ENCODE results near the gene NUFIP2. TPM values are rescaled to one million over a fixed set of nuclear protein-coding genes. Genes with fewer than 3 reads are reported as not detected.

The NUFIP2 gene
- total RNA-seq, 2 donors from 2014 or later, result 92.9 to 104 TPM

GRCh38 chr17:29242051-29242450, 51.9 kb downstream of the NUFIP2 start:
- H3K27me3 ChIP-seq (ENCODE audit: control insufficient read depth, insufficient read depth, low read length, poor library complexity, severe bottlenecking), result no peaks in the 10 kb centered on the region
- Mint-ChIP-seq H3K36me3 (ENCODE audit: low read depth) (no peaks in the 10 kb centered on the region), H3K4me3 (no peak overlapping the region), H3K9me3 (no peaks in the 10 kb centered on the region), H3K27me3 (ENCODE audit: insufficient read depth) (no peaks in the 10 kb centered on the region), H3K4me1 (peaks cover 5% of the 10 kb centered on the region), H3K27ac (no peak overlapping the region)
- H3K4me1 ChIP-seq (ENCODE audit: control insufficient read depth, insufficient read depth, low read length), result peaks cover 4% of the 10 kb centered on the region
- DNase-seq, result no peak
- H3K36me3 ChIP-seq (ENCODE audit: control insufficient read depth, insufficient read depth, low read length), result no peaks in the 10 kb centered on the region
- H3K9me3 ChIP-seq (ENCODE audit: control insufficient read depth, low read length), result no peaks in the 10 kb centered on the region
- H3K9ac ChIP-seq (ENCODE audit: extremely low read depth, low read length, poor library complexity, severe bottlenecking), result no peak overlapping the region
- 100% methylated on average over 1 of the region's 1 CpG for WGBS, 2 experiments (ENCODE audit: insufficient coverage in 1 of 2, insufficient read length in 1 of 2)
- peak overlapping the region; percentile 98 for H3K27ac ChIP-seq (ENCODE audit: low read depth, low read length)
- TF ChIP-seq, protein P1, sequence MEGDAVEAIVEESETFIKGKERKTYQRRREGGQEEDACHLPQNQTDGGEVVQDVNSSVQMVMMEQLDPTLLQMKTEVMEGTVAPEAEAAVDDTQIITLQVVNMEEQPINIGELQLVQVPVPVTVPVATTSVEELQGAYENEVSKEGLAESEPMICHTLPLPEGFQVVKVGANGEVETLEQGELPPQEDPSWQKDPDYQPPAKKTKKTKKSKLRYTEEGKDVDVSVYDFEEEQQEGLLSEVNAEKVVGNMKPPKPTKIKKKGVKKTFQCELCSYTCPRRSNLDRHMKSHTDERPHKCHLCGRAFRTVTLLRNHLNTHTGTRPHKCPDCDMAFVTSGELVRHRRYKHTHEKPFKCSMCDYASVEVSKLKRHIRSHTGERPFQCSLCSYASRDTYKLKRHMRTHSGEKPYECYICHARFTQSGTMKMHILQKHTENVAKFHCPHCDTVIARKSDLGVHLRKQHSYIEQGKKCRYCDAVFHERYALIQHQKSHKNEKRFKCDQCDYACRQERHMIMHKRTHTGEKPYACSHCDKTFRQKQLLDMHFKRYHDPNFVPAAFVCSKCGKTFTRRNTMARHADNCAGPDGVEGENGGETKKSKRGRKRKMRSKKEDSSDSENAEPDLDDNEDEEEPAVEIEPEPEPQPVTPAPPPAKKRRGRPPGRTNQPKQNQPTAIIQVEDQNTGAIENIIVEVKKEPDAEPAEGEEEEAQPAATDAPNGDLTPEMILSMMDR (conservative IDR thresholded peaks at IDR 0.05), result no peak
- no peak overlapping the region for H3K4me3 ChIP-seq (ENCODE audit: low read length)

- 72 to 76% methylated on average over 8 to 9 of the region's 9 CpGs for WGBS, 2 experiments (ENCODE audit: insufficient coverage in 1 of 2, insufficient read length in 1 of 2)
- DNase-seq, result peak; percentile 88
- H3K27ac Mint-ChIP-seq, result peak overlapping the region; percentile 36
- H3K4me1 Mint-ChIP-seq, result peaks cover 5% of the 10 kb centered on the region
- Histone ChIP-seq H3K27me3 (ENCODE audit: control insufficient read depth, insufficient read depth, low read length, poor library complexity, severe bottlenecking) (no peaks in the 10 kb centered on the region), H3K4me1 (ENCODE audit: control insufficient read depth, insufficient read depth, low read length) (peaks cover 4% of the 10 kb centered on the region), H3K9me3 (ENCODE audit: control insufficient read depth, low read length) (no peaks in the 10 kb centered on the region), H3K27ac (ENCODE audit: low read depth, low read length) (peak overlapping the region; percentile 98), H3K36me3 (ENCODE audit: control insufficient read depth, insufficient read depth, low read length) (no peaks in the 10 kb centered on the region), H3K9ac (ENCODE audit: extremely low read depth, low read length, poor library complexity, severe bottlenecking) (no peak overlapping the region), H3K4me3 (ENCODE audit: low read length) (no peak overlapping the region)
- H3K27me3 Mint-ChIP-seq (ENCODE audit: insufficient read depth), result no peaks in the 10 kb centered on the region
- no peaks in the 10 kb centered on the region for H3K36me3 Mint-ChIP-seq (ENCODE audit: low read depth)
- TF ChIP-seq, protein P1 (conservative IDR thresholded peaks at IDR 0.05), result peak; percentile 24
- H3K4me3 Mint-ChIP-seq, result no peak overlapping the region
- H3K9me3 Mint-ChIP-seq, result no peaks in the 10 kb centered on the region
These were observed 52.7 kb downstream of the NUFIP2 start for GRCh38 chr17:29240968-29241963.

DNA sequence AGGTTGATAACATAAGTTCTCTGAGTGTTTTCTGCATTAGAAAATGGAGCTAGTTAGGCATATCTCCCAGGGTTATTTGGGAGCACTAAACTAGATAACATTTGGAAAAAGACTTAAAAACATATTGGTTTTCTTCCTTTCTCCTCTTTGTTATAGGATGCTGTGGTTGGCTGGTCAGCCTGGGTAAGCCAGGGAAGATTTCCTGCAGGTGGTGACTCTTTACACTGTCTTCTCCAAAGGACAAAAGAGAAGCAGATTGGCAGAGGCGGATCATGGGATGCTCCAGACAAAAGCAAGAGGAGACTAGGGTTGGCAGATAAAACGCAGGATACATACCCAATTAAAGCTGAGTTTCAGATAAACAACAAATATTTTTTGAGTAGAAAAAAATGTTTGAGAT, 53.5 kb downstream of the NUFIP2 start:
- H3K9me3 ChIP-seq (ENCODE audit: control insufficient read depth, low read length), result no peaks in the 10 kb centered on the region
- H3K4me1 ChIP-seq (ENCODE audit: control insufficient read depth, insufficient read depth, low read length), result peaks cover 4% of the 10 kb centered on the region
- H3K27ac ChIP-seq (ENCODE audit: low read depth, low read length), result peak overlapping the region; percentile 98
- no peak for DNase-seq
- WGBS, 2 experiments (ENCODE audit: insufficient coverage in 1 of 2, insufficient read length in 1 of 2), result 48% methylated on average over 2 of the region's 2 CpGs; no CpG with 5 or more reads in 1 of the 2 experiments
- no peaks in the 10 kb centered on the region for H3K36me3 ChIP-seq (ENCODE audit: control insufficient read depth, insufficient read depth, low read length)
- TF ChIP-seq, protein P1 (conservative IDR thresholded peaks at IDR 0.05), result no peak
- no peaks in the 10 kb centered on the region for H3K27me3 ChIP-seq (ENCODE audit: control insufficient read depth, insufficient read depth, low read length, poor library complexity, severe bottlenecking)
- H3K9ac ChIP-seq (ENCODE audit: extremely low read depth, low read length, poor library complexity, severe bottlenecking), result no peak overlapping the region
- Mint-ChIP-seq H3K27me3 (ENCODE audit: insufficient read depth) (no peaks in the 10 kb centered on the region), H3K9me3 (no peaks in the 10 kb centered on the region), H3K36me3 (ENCODE audit: low read depth) (no peaks in the 10 kb centered on the region), H3K27ac (peak overlapping the region; percentile 11), H3K4me3 (no peak overlapping the region), H3K4me1 (peaks cover 5% of the 10 kb centered on the region)
- H3K4me3 ChIP-seq (ENCODE audit: low read length), result no peak overlapping the region
